AML-193 (cell line): ENCODE data around the gene CDC123.
"Not testable (repeated sequence)": the region's sequence is repeated elsewhere in the genome, so short reads cannot be mapped to it uniquely, and the experiment has no call there.

ENCODE experiments used
- DNase-seq, 2 experiments: peaks; one replicate each; lab custom pipeline; 2025; lab: John Stamatoyannopoulos, UW

Gene CDC123

DNA sequence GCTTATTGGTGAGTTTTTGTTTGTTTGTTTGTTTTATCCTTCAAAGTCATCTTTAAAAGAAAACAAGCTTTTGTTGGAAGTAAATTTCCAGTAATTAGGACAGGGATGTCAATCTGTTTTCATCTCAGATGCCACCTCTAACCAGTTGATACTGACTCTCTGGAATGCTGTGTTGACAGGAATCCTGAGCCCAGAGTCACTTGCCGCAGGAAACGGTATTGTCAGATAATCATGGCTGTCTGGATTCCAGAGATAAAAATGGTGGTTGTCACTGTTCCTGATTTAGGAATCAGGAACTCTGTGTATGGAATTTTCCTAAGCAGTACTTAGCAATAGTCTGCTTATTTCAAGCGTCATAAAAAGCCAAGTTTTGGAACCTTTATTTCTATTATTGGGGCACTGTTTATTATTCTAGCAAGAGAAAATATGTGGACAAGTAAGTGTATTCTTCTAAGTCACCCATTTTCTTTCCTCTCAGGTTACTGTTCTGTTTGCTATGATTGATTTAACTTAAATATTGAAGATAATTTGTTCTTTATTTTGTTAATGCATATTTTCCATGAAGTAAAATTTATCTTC lies 39.2 kb downstream of the CDC123 start:
- DNase-seq: no peak

DNA sequence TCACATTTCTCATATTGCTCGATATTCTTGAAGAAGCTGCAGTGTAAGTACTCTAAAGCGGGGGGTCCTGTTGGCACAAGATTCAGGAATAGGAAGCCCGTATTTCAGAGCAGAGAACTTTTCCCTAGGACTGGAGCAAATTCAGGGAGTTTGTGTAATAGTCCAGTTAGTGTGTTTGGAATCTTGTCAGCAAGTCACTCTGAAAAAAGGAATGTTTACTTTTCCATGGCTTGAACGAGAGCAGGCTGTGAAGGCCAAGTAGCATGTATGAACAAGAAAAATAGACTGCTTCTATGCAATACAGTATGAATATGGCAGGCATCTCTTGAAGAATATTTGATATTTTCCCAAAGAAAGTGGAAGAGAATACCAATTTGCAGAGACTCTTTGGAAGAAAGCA lies 39.8 kb downstream of the CDC123 start:
- no peak for DNase-seq

DNA sequence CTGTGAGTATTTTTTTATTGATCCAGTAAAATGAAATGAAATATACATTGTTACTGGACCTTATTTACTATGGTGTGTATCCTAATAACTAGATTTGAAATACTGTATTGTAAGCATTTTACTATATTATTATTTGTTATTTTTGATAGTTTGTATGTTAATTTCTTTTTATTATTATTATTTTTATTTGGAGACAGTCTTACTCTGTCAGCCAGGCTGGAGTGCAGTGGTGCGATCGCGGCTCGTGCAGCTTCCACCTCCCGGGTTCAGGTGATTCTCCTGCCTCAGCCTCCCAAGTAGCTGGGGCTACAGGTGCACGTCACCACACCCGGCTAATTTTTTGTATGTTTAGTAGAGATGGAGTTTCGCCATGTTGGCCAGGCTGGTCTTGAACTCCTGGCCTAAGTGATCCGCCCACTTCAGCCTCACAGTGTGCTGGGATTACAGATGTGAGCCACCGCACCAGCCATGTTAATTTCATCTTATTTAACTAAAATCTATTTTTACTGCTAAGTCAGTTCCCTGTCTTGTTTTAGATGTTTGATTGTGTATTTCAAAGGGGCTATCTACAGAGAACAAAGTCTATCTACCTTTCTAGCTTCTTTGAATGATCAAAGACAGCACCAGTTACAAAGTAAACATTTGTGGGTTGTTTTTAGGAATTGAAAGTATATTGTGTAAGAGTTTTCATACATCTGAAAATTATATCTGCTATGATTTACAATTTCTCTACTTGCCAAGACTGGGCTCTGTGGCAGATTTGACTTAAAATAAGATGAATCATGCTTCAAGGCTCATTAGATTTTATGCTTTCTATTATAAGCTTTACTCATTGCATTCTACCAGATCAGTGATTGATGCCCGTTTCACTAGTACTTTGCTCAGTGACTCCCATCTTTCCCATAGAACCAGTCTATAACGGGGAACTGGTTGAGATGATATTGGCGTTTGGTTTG lies 41.6 kb downstream of the CDC123 start:
- DNase-seq: no peak

DNA sequence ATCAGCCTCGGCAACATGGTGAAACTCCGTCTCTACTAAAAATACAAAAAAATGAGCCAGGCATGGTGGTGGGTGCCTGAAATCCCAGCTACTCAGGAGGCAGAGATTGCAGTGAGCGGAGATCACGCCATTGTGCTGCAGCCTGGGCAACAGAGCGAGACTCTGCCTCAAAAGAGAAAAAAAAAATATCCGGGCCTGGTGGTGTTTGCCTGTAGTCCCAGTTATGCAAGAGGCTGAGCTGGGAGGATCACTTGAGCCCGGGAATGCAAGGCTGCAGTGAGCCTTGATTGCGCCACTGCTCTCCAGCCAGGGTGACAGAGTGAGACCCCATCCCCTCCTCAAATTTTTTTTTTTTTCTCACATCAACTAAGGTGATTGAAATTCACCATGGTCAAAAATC lies 42.8 kb downstream of the CDC123 start:
- DNase-seq: no peak

DNA sequence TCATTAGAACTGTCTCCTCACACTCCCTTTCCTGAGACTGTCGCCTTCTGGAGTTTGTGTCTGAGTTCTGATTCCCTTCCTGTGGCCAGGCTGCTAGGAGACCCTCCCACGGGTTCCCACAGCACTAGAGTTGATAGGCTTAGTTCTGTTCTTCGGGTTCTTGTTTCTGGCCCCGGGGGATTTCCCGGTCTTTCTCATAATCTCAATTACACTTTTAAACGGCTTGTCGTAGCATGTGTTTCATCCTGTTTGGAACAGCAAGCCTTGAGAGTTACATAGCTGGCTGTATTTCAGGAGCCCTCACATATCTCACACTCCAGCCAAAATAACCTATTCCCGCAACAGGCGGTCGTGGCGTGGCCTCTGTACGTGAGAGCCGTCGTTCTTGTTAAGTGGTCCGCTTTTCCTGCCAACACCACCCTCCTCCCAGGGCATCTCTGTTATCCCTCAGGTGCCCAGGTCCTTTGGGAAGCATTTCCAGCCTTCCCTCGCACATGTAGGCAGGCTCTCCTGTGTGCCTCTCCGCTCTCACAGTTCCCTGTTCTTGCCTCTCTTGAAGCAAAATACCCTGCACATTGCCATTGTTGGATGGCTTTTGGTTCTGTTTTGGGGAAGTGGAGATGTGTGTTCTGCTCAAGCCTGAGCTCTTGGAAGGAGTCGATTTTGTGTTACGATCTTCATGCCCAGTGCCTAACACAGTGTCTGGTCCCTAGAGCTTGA lies 46.0 kb downstream of the CDC123 start:
- DNase-seq: no peak

DNA sequence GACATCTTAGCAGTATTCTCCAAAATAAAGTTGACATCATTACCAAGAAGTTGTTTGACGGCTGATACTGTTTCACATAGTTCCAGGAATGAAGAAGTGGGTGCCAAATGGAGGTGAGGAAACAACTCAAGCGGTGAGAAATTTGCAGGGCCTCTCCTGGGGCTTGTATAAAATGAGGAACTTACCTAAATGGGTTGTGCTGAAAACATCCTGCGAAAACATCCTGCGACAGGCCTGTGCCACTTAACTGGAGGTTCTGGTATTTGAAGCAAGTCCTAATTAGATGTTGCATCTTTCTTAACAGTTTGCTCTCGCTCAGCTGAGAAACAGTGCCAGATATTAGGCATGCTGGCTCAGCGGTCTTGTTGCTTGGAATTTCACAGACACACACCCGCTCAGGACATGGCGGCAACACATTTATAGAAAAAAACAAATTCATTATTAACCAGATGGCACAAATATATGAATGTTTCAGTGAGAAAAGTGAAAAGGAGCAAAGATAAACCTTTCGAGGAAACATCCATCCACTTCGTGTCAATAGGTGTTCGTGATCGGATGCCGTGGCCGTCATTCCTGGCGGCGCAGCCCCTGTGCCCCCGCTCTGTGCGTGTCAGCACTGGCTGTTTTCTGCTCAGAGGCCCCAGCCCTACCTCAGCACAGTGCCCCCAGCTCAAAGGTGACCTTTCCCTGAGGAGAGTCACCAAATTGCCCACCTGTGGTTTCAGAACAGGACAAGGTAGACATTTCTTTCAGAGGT lies 48.1 kb downstream of the CDC123 start:
- DNase-seq: peak; percentile 32 to 45

DNA sequence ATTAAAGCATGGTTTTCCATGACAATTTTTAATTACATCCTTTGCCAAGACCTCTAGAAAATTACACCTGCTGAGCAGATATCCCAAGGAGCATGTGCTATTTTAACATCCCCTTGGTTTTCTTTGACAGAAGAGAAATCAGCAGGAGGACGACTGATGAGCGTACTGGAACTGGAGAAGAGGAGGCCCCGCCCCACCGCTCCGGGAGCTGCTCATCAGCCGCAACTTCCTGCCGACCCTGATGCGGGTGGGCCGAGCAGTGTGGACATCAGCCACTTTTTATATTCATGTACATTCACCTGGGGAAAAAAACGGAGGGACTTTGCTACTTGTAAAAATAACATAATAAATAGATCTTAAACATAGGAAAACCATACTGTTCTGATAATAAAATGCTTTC lies 54.2 kb downstream of the CDC123 start:
- DNase-seq: no peak

DNA sequence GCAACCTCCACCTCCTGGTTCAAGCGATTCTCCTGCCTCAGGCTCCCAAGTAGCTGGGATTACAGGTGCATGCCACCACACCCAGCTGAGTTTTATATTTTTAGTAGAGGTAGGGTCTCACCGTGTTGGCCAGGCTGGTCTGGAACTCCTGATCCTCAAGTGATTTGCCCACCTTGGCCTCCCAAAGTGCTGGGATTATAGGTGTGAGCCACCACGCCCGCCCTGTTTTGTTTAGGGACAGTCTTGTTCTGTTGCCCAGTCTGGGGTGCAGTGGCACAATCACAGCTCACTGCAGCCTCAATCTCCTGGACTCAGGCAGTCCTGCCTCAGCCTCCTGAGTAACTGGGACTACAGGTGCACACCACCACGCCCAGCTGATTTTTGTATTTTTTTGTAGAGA lies 54.7 kb downstream of the CDC123 start:
- DNase-seq: not testable (repeated sequence)

DNA sequence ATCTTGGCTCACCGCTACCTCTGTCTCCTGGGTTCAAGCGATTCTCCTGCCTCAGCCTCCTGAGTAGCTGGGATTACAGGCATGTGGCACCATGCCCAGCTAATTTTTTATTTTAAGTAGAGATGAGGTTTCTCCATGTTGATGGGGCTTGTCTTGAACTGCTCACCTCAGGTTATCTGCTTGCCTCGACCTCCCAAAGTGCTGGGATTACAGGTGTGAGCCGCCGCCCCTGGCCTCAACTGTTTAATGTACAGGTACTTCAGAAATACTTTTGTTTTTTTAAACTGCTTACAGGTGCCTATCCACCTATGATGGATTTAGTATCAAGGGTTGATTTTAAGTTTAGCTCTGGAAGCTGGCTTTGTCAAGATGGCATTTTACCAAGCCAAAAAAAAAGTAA lies 55.6 kb downstream of the CDC123 start:
- no peak for DNase-seq

DNA sequence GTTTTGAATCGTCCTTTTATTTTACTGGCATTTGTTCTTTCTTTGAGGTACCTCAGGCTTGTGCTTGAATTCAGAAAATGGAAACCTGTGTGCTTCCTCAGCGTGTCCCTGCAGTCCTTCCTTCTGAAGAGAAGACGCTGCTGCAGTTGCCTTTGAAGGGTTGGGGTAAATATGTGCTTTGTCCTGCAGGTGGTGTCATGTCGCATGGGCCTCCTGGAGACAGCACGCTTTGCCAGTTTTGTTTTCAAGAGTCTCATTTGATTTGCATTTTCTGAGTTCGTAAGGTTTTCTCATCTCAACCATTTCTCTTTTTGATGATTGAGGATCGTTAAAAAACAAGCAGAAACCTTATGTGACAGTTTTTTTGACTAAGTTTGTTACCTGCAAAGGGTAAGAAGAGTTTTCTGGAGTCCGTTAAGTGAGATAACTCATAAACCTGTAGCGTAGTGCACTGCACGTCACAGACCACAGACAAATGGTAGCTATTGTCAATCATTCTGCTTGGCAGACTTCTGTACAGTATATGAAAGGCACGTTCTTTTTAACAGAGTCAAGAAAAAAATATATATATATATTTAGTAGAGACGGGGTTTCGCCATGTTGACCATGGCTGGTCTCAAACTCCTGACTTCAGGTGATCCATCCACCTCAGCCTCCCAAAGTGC lies 57.0 kb downstream of the CDC123 start:
- peak in 1 of 2 experiments; percentile 2 for DNase-seq

DNA sequence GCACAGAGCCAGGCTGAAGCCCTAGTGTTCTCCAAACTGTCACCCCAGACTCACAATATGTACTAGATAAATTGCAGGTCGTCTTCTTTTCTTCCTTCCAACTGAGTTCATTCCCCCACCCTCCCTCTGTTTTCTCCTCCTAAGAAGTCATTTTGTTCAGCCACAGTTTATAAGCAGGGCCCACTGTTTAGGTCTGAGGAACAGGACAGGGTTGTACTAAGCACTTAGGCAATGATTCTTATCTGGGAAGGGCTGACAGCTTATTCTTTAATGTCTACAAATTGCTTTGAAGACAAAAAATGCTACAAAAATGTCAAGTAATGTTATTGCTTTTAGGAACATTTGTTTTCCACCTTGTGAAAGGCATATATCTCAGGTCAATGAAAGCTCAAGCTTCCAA lies 59.1 kb downstream of the CDC123 start:
- no peak for DNase-seq

DNA sequence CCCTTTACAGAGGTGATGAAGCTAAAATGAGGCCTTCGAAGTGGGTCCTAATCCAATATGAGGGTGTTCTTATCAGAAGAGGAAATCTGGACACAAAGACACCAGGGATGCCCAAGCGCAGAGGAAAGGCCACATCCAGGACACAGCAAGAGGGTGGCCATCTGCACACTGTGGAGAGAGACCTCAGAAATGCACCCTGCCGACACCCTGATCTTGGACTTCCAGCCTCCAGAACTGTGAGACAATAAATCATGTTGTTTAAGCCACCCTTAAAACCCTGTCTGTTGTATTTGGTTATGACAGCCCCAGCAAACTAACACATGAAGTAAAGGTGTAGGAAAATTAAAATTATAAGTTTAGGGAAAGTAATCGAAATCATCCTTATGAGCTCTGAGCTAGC lies 64.0 kb downstream of the CDC123 start:
- no peak for DNase-seq

DNA sequence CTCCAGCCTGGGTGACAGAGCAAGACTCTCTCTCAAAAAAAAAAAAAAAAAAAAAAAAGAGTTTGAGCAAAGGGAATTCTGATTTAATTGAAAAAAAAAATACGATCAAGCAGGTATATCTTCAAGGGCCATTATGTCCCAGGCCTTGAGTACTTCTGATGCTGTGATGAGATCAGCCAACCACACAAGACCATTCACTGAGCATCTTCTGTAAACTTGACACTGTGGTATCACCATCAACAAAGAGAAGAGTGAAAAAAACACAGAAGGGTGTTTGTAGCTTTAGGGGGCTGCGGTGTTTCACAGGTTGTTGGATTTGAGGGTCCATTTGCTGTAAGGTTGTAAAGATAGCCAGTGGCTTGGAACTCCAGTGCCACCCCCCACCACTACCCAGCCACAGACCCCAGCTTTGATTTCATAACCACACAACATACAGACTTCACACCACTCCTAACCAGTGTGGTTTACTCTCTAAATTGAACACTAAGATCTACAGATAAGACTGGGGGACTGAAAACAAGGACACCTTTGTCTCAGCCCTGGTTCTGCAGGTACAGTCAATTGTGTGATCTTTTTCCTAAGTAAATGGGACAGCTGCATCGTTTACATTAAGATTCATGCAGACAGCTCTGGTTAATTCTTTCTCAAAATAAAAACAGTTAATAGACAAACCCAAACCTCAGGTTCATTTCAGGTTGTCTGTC lies 66.4 kb downstream of the CDC123 start:
- no peak for DNase-seq

DNA sequence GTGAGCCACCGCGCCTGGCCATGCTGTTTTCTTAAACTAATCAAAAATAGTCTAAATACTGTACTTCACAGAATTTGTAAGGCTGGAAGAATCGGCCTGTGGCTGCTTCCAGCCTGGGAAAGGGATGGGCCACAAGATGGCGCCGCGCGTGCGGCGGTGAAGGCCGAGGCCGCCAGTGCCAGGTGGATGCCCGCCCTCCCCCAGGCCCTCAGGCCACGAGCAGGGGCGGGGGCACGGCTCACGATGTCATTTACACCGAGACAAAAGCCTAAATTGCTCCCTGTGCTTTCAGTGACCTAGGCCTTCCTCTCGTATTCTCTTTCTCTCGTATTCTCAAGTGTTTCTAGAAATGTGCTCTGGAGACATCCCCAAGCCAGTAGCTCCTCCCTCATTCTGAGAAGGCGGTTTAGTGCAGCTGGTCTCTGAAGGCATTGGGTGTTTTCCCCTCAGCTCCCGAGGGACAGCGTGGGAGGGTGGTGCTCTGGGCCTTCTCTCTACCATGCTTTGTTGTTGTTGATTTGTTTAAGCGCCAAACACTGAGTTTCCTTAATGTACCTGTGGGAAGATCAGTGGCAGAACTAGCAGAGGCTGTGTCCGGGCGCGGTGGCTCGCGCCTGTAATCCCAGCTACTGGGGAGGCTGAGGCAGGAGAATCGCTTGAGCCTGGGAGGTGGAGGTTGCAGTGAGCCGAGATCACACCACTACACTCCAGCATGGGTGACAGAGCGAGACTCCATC lies 68.4 kb downstream of the CDC123 start:
- DNase-seq: peak; percentile 40 to 45

DNA sequence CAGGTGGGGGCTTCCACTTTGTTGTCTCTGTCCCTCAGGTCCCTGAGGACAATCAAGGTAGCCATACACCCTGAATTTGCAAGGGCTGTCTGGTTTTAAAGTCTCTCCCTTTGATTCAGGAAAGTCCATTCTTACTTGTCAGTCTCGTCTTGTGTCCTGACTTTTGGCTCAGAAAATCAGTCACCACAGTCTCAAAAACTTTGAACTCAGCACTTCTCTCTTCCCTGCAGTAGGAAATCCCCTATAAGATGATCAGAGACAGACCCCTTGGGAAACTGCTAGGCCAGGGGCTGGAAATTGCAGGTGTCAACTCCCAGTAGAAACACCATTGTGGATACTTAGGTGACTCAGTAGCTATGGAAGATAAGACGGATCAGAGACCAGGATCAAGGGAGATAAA lies 73.1 kb downstream of the CDC123 start:
- DNase-seq: no peak

DNA sequence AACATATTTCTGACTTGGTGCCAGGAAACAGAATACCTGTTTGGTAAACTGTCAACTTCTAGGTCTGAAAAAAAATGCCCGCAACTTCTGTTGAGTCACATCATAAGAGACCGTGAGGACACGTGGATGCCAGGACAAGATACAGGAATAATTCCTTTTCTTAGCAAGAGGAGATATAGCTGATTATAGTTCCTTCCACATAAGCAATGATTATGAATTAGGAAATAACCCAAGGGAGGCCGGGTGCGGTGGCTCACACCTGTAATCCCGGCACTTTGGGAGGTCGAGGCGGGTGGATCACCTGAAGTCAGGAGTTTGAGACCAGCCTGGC lies 75.2 kb downstream of the CDC123 start:
- no peak for DNase-seq

DNA sequence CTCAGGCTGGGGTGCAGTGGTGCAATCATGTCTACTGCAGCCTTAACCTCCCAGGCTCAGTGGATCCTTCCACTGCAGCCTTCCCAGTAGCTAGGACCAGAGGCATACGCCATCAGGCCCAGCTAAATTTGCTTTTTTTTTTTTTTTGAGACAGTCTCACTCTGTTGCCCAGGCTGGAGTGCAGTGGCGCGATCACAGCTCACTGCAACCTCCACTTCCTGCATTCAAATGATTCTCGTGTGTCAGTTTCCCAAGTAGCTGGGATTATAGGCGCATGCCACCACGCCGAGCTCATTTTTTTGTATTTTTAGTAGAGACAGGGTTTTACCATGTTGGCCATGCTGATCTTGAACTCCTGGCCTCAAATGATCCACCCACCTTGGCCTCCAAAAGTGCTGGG lies 81.9 kb downstream of the CDC123 start:
- DNase-seq: not testable (repeated sequence)

DNA sequence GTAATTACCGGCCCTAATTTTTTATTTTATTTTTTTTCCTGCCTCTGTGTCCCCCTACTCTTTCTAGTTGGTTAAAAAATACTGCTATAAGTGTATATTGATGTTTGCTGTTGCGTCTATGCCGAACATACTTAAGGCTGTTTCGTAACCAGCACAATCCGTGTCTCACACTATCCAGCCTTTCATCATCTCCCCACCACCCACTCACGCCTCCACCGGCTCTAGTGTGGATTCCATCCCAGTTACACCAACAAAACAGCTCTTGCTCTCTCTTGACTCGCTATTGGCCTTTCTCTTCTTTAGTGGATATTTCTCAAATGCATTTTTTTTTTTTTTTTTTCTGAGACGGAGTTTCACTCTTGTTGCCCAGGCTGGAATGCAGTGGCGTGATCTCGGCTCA lies 83.3 kb downstream of the CDC123 start:
- no peak for DNase-seq

DNA sequence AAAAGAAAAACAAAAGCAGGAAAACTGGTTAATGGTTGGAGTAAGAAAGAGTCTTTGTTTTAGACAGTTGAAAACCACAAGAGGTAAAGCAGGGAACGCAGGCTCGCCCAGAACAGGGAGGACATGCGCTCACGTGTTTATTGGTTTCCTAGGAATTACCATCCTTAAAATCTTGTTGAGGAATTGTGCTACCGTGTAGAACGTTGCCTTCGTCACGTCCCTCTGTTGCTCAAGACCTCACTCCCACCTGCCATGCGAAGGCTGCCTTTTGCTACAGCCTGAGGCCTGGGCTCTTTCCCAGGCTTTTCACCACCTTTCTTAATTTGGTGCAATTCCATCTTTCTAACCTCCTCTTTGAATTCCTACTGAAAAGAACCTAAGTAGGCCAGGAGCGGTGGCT lies 91.8 kb downstream of the CDC123 start:
- no peak for DNase-seq

DNA sequence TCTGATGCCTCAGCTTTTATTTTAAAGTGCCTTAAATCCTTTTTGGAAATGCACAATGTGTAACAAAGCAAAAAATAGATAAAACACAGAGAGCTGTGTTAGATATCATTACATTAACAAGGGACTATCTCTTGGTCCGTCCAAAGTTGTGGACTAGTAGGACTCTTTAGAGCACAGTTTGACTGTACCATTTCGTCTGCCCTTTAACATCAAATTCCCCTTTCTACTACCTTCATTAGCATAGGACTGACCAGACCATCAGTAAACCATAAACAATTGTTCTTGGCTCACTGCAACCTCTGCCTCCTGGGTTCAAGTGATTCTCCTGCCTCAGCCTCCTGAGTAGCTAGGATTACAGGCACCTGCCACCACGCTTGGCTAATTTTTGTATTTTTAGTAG lies 101.8 kb downstream of the CDC123 start:
- DNase-seq: not testable (repeated sequence)
